Peyer's patch (tissue), 4 donors: Measurements from ENCODE around the gene TMEM252. TPM values are rescaled to one million over a fixed set of nuclear protein-coding genes. Genes with fewer than 3 reads are reported as not detected.
A peak's percentile ranks its signal among the peaks of the same experiment; 100 is the strongest.

Source experiments
- DNase-seq, 3 donors: peaks; one replicate each; pipeline ENCODE4 v3.0.0-alpha.2; 2017 to 2019
- H3K27ac ChIP-seq, 4 donors: fragments of 200-600 bp; sonication (generic); one replicate each; pipeline ENCODE4 v1.5.1; 2016 to 2019
- H3K27me3 ChIP-seq, 2 donors: fragments of 200-600 bp; sonication (generic); one replicate each; pipeline ENCODE4 v1.5.1; 2019
- H3K36me3 ChIP-seq, 3 donors: fragments of 200-600 bp; sonication (generic); one replicate each; pipeline ENCODE4 v1.5.1; 2016 to 2019
- H3K4me1 ChIP-seq, 4 donors: fragments of 200-600 bp; sonication (generic); one replicate each; pipeline ENCODE4 v1.5.1; 2016 to 2019
- H3K4me3 ChIP-seq, 4 donors: fragments of 200-600 bp; sonication (generic); 1 replicate in 3 of 4; 2 replicates in 1 of 4; pipeline ENCODE4 v1.5.1; 2016 to 2019; ENCODE audit warnings: mild to moderate bottlenecking in 1 of 4
- H3K9me3 ChIP-seq, 4 donors: fragments of 200-600 bp; sonication (generic); one replicate each; pipeline ENCODE4 v1.5.1; 2016 to 2019; ENCODE audit warnings: mild to moderate bottlenecking in 1 of 4
- POLR2A ChIP-seq, 2 donors: fragments of 450-650 bp; IDR thresholded peaks; one replicate each; pipeline ENCODE4 v1.5.1; 2017; ENCODE audit warnings: antibody characterized with exemption in 2 of 2, mild to moderate bottlenecking in 2 of 2, moderate library complexity in 2 of 2
- total RNA-seq, 4 donors: library from RNA; depleted of rRNA; stranded (reverse); fragments of >200 nt; gene quantifications; one replicate each; pipeline ENCODE4 v1.1.0, GENCODE V29; 2016
- TF ChIP-seq, protein P1 (sequence below), 6 experiments: fragments of 450-650 bp in 4 of 6; fragments of 200-600 bp in 2 of 6; sonication (generic) in 1 of 6; IDR thresholded peaks; one replicate each; pipeline ENCODE4 v1.5.1; 2017 to 2019; ENCODE audit warnings: antibody characterized with exemption in 6 of 6, mild to moderate bottlenecking in 3 of 6, moderate library complexity in 1 of 6

TMEM252 gene
- total RNA-seq, 4 donors from 2014 or later: 47.3 to 66.8 (median 55.3) TPM; not detected in 1

DNA sequence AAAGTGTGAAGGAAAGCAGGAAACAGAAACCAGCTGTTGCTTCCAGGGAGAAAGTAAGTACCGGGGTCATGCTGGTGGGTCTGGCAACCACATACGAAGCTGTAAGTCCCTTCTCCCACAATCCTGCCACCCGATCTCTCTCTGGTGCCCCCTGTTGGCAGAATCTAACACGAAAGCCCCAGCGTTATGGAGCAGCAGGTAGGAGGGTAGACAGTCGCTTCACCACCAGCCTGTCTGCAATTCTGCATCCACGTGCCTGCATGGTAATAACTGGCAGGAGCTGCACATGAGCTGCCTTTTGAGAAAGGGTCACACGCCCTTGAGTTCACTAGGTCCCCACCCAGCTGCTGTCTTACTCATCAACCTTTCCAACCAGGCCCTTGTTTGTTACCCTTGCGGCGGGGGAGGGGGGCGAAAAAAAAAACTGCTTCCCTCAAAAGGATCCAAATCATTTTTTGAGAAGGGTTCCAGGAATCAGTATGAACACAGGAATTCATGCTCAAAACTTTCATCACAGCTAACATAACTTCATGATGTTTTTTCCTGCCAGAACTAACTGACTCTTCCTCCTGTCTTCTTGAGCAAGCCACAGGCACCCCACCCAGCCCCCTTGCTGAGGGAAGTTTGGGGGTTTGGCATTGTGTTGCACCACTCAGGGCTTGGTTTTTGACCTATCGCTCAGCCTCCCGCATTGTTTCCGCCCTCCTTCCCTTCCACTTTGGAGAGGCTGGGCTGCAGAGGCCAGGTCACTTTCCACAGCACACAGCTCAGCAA is 19.6 kb upstream of the TMEM252 start:
- TF ChIP-seq, protein P1, sequence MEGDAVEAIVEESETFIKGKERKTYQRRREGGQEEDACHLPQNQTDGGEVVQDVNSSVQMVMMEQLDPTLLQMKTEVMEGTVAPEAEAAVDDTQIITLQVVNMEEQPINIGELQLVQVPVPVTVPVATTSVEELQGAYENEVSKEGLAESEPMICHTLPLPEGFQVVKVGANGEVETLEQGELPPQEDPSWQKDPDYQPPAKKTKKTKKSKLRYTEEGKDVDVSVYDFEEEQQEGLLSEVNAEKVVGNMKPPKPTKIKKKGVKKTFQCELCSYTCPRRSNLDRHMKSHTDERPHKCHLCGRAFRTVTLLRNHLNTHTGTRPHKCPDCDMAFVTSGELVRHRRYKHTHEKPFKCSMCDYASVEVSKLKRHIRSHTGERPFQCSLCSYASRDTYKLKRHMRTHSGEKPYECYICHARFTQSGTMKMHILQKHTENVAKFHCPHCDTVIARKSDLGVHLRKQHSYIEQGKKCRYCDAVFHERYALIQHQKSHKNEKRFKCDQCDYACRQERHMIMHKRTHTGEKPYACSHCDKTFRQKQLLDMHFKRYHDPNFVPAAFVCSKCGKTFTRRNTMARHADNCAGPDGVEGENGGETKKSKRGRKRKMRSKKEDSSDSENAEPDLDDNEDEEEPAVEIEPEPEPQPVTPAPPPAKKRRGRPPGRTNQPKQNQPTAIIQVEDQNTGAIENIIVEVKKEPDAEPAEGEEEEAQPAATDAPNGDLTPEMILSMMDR (IDR thresholded peaks at IDR 0.05): peak in 5 of 6 experiments; percentile 27 to 50 (median 43)
- no peak for TF ChIP-seq POLR2A (IDR thresholded peaks at IDR 0.05)
- Histone ChIP-seq H3K27me3 (no peaks in the 10 kb centered on the region), H3K27ac (peak overlapping the region in 2 of 4 donors; percentile 44 to 58), H3K4me1 (peaks cover 0 to 10% (median 3%) of the 10 kb centered on the region in 4 donors), H3K9me3 (no peaks in the 10 kb centered on the region), H3K36me3 (no peaks in the 10 kb centered on the region), H3K4me3 (no peak overlapping the region)
- DNase-seq: peak in 2 of 3 donors; percentile 61 to 82

DNA sequence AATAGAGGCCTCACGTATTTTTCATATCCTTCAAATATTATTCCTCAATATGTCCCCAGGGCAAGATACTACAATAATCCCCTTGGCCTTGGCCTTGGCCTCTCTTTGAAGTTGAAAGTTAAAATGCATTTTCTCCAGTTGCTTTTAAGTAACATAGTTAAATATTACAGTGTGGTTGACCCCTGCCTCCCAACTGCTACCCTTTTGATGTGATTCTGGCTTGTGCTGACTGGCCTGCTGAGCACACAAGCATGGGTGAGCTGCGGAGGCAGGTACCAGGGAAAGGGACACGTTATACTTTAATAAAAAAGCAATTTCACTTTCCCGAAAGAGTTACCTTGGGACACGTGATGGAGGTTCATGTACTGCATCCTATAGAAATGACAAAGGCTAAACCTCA is 17.9 kb upstream of the TMEM252 start:
- no peaks in the 10 kb centered on the region for H3K36me3 ChIP-seq
- no peak overlapping the region for H3K27ac ChIP-seq
- peaks cover 0 to 10% (median 3%) of the 10 kb centered on the region in 4 donors for H3K4me1 ChIP-seq
- TF ChIP-seq, protein P1 (IDR thresholded peaks at IDR 0.05): no peak
- TF ChIP-seq POLR2A (IDR thresholded peaks at IDR 0.05): no peak
- H3K27me3 ChIP-seq: no peaks in the 10 kb centered on the region
- H3K9me3 ChIP-seq: no peaks in the 10 kb centered on the region
- H3K4me3 ChIP-seq: no peak overlapping the region
- DNase-seq: no peak

DNA sequence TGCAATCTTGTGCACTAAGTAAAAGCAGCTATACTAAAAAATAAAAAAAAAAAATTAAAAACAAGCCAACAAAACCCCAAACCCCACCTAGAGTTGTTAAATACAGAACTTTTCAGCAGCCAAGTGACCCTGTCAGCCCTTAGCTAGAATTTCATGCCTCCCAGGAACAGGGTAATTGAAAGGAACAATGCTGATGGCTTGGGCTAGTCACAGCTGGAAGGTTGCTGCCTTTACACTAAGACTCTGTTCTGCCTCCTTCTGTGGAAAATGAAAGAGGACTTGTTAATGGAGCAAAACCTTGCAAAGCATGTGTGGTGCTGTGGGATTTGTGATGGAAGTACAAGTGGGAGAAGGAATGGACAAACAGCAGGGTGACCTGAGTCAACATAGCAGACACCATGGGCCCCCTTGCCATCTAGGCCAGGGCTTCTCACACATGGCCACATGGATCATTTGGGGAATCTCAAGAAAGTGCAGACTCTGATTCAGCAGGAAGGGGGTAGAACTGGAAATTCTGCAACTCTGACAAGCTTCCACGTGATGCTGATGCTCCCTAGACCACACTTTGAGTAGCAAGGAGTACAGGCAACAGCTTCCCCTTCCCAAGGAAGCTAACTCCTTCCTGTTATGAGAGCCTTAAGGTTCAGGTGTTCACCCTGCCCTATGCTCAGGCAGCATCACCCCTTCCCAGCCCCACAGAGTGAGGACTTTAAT is 14.9 kb upstream of the TMEM252 start:
- no peaks in the 10 kb centered on the region for H3K27me3 ChIP-seq
- H3K36me3 ChIP-seq: no peaks in the 10 kb centered on the region
- no peak overlapping the region for H3K4me3 ChIP-seq
- H3K27ac ChIP-seq: no peak overlapping the region
- no peaks in the 10 kb centered on the region for H3K9me3 ChIP-seq
- H3K4me1 ChIP-seq: peaks cover 0 to 23% (median 3%) of the 10 kb centered on the region in 4 donors
- DNase-seq: no peak
- TF ChIP-seq, protein P1 (IDR thresholded peaks at IDR 0.05): no peak
- TF ChIP-seq POLR2A (IDR thresholded peaks at IDR 0.05): no peak

DNA sequence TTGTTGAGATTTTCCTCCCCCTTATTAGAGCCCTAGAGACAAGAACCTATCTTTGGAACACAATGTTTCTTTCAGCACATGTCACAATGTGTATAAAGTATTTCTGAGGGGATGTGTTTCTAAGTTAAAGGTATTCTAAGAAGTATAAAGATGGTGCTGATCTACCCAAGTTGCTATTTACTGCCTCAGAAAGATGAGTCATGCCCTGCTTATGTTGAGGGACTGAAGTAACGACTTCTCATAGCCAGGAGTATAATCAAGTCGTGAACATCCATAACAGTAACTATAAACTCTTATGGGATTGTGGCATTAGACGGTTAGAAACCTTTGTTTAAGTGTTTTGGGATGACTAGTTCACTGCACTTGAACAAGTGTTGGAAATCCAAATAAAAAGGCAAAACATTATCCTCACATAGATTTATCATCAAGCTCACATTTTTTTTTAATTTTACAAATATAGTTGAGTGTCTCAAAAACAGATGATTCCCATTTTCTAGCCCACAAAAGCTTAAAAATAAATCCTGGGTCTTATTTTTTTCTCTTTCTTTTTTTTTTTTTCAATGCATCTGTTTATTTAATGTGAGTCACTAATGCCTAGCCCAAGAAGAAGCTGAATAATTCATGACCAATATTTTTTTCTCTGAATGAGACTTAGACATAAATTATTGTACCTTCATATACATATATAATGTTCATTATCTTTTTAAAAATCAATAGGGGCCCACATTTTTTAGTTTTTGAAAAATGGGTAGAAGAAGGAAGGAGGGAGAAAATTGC is 12.2 kb upstream of the TMEM252 start:
- H3K4me1 ChIP-seq: peaks cover 0 to 14% (median 0%) of the 10 kb centered on the region in 4 donors
- no peak for TF ChIP-seq POLR2A (IDR thresholded peaks at IDR 0.05)
- TF ChIP-seq, protein P1 (IDR thresholded peaks at IDR 0.05): peak in 3 of 6 experiments; percentile 13 to 25 (median 20)
- no peaks in the 10 kb centered on the region for H3K27me3 ChIP-seq
- H3K9me3 ChIP-seq: no peaks in the 10 kb centered on the region
- no peaks in the 10 kb centered on the region for H3K36me3 ChIP-seq
- no peak overlapping the region for H3K4me3 ChIP-seq
- DNase-seq: no peak
- H3K27ac ChIP-seq: peak overlapping the region in 2 of 4 donors; percentile 14 to 74

DNA sequence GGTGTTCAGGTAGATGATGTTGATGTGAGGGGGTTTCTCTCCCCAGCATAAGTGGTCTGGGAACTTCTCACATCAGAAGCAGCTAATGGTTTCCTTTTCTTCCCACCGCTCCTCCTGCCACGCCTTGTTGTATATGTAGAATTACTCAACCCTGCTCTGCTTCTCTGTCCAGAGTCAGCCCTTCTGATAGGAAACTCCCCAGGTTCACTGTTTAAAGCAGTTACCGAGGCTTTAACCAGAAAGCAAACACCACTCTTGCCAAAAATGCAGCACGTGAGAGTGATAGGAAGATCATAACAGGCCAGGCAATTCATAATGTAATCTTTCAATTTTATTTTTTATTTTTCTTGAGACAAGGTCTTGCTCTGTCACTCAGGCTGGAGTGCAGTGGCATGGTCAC is 10.5 kb upstream of the TMEM252 start:
- peak in 1 of 3 donors; percentile 70 for DNase-seq
- peak overlapping the region in 2 of 4 donors; percentile 74 to 76 for H3K27ac ChIP-seq
- peaks cover 0 to 23% (median 0%) of the 10 kb centered on the region in 4 donors for H3K4me1 ChIP-seq

More for the DNA sequence above, 10.5 kb upstream of the TMEM252 start:
- Histone ChIP-seq H3K4me3 (peak overlapping the region in 1 of 4 donors; percentile 2), H3K36me3 (no peaks in the 10 kb centered on the region), H3K9me3 (no peaks in the 10 kb centered on the region), H3K27me3 (no peaks in the 10 kb centered on the region)
- TF ChIP-seq, protein P1 (IDR thresholded peaks at IDR 0.05): no peak
- TF ChIP-seq POLR2A (IDR thresholded peaks at IDR 0.05): peak in 1 of 2 donors; percentile 12
